GM10266 (cell line): ENCODE results near the gene ACP3.
"Not testable (repeated sequence)": the region's sequence is repeated elsewhere in the genome, so short reads cannot be mapped to it uniquely, and the experiment has no call there.

Experiments used
- DNase-seq: peaks from one replicate; pipeline ENCODE4 v3.0.0; 2012; ENCODE audit errors: extremely low spot score
- TF ChIP-seq, protein P1 (sequence below): IDR thresholded peaks from 2 replicates; pipeline ENCODE4 v1.5.1; 2012; ENCODE audit warnings: mild to moderate bottlenecking, low read depth; ENCODE audit not compliant: control insufficient read depth, insufficient read depth; ENCODE audit errors: missing control alignments

Gene ACP3

DNA sequence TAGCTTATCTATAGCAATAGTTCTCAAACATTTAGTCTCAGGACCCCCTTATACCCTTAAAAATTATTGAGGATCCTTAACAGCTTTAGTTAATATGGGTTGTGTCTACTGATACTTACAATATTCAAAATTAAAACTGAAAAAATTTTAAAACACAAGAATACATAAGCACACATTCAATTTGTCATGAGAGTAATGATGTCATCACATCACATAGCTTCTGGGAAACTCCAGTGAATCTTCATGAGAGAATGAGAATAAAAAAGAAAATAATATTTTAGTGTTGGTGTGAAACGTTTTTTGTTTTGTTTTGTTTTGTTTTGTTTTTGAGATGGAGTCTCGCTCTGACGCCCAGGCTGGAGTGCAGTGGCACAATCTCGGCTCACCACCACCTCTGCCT lies 25.2 kb upstream of the ACP3 start:
- DNase-seq, result no peak
- TF ChIP-seq, protein P1, sequence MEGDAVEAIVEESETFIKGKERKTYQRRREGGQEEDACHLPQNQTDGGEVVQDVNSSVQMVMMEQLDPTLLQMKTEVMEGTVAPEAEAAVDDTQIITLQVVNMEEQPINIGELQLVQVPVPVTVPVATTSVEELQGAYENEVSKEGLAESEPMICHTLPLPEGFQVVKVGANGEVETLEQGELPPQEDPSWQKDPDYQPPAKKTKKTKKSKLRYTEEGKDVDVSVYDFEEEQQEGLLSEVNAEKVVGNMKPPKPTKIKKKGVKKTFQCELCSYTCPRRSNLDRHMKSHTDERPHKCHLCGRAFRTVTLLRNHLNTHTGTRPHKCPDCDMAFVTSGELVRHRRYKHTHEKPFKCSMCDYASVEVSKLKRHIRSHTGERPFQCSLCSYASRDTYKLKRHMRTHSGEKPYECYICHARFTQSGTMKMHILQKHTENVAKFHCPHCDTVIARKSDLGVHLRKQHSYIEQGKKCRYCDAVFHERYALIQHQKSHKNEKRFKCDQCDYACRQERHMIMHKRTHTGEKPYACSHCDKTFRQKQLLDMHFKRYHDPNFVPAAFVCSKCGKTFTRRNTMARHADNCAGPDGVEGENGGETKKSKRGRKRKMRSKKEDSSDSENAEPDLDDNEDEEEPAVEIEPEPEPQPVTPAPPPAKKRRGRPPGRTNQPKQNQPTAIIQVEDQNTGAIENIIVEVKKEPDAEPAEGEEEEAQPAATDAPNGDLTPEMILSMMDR, result no peak

GRCh38 chr3:132293251-132293650 lies 24.0 kb upstream of the ACP3 start:
- TF ChIP-seq, protein P1, result no peak
- DNase-seq, result no peak

DNA sequence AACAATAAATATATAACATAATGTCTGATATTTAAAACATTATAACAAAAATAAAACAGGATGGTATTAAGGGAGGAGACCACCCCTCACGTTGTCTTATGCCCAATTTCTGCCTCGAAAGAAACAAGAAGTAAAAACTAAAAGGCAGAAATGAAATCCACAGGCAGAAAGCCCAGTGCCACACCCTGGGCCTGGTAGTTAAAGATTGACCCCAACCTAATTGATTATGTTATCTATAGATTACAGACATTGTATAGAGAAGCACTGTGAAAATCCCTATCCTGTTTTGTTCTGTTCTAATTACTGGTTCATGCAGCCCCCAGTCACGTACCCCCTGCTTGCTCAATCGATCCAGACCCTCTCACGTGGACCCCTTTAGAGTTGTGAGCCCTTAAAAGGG lies 22.3 kb upstream of the ACP3 start:
- TF ChIP-seq, protein P1, result no peak
- DNase-seq, result no peak

DNA sequence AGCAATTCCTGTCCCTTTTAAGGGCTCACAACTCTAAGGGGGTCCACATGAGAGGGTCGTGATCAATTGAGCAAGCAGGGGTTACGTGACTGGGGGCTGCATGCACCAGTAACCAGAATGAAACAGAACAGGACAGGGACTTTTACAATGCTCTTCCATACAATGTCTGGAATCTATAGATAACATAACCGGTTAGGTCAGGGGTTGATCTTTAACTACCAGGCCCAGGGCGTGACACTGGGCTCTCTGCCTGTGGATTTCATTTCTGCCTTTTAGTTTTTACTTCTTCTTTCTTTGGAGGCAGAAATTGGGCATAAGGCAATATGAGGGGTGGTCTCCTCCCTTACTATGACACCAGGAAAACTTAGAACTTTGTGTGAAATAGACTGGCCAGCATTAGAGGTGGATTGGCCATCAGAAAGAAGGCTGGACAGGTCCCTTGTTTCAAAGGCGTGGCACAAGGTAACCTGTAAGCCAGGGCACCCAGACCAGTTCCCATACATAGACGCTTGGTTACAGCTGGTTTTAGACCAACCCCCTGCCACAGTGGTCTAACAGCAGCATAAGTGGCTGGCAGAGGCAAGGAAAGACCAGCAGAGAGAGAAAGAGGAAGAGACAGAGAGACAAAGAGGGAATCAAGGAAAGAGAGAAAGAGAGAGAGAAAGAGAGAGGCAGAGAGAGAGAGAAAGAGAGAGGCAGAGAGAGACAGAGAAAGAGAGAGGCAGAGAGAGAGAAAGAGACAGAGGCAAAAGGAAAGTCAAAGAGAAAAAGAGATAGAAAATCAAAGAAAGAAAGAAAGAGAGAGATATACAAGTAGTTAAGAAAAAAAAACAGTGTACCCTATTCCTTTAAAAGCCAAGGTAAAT lies 13.6 kb upstream of the ACP3 start:
- DNase-seq, result not testable (repeated sequence)

DNA sequence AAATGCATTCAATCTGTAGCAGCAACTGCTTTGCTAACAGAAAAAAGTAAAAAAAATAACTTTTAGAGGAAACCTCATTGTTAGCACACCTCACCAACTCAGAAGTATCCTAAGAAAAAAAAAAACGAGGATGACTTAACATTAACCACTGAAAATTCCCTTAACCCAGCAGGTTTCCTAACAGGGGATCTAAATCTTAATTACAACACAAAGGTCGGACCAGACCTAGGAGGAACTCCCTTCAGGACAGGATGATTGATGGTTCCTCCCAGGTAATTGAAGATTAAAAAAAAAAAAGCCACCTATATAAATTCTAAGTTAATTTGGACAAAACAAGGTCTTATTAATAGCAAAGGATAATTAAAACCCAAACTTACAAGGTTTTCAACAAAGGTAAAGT lies 12.9 kb upstream of the ACP3 start:
- not testable (repeated sequence) for DNase-seq

DNA sequence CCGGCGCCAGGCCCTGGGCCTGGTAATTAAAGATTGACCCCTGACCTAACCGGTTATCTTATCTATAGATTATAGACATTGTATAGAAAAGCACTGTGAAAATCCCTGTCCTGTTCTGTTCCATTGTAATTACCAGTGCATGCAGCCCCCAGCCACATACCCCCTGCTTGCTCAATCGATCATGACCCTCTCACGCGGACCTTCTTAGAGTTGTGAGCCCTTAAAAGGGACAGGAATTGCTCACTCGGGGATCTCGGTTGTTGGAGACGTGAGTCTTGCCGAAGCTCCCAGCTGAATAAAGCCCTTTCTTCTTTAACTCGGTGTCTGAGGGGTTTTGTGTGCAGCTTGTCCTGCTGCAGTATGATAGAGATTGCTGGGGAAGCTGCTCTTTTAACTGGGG lies 7.2 kb upstream of the ACP3 start:
- not testable (repeated sequence) for DNase-seq

GRCh38 chr3:132311316-132311715 lies 5.9 kb upstream of the ACP3 start:
- TF ChIP-seq, protein P1, result no peak
- DNase-seq, result no peak

- no peak for DNase-seq
- TF ChIP-seq, protein P1, result no peak
Measured at GRCh38 chr3:132311841-132312240, 5.4 kb upstream of the ACP3 start.

DNA sequence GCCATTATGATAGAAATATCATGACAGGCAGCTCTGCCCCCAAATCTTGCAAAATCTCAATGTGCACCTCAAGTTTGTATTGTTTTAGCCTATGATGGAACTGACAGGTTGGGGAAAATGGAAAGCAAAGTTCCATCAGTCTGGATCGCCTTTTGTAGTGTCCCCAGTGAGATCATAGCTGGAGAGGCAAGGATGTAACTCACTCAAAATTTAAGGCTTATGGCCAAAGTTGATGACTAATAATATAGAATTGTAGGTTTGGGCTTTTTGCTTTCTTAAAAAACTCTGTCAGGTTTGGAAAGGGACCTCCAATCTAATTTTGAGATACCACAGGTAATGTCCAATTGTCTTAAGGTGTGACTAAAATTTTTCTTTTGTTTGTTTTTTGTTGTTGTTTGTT lies 1.4 kb upstream of the ACP3 start:
- TF ChIP-seq, protein P1, result no peak
- no peak for DNase-seq
